Measurements from ENCODE around the gene AGAP1. TPM values are rescaled to one million over a fixed set of nuclear protein-coding genes. Genes with fewer than 3 reads are reported as not detected.
"Not testable (repeated sequence)": the region's sequence is repeated elsewhere in the genome, so short reads cannot be mapped to it uniquely, and the experiment has no call there.

AGAP1 gene
- total RNA-seq, 2 experiments from 2014 or later: 1.8 to 2.0 TPM

- no peak overlapping the region for H3K27ac Mint-ChIP-seq
- DNase-seq: no peak
- H3K9me3 Mint-ChIP-seq: peaks cover 8% of the 10 kb centered on the region
- no peaks in the 10 kb centered on the region for H3K4me1 Mint-ChIP-seq (ENCODE audit: low read depth)
- POLR2A ChIA-PET: no interaction called here
- intact Hi-C loops (cut with micrococcal nuclease): loop anchor here (10.0 kb wide), 1 partner anchor 237 kb away; no protein-coding TSS in a partner anchor
- CTCF ChIA-PET: interaction anchor here (1.2 kb wide), 1 partner anchor 240 kb away, joined by 6 read pairs; no protein-coding TSS in a partner anchor
- peaks cover 13% of the 10 kb centered on the region for H3K27me3 Mint-ChIP-seq
- H3K36me3 Mint-ChIP-seq: no peaks in the 10 kb centered on the region
- H3K4me3 Mint-ChIP-seq: no peak overlapping the region
These were observed 444.1 kb downstream of the AGAP1 start for GRCh38 chr2:235937936-235938335.

DNA sequence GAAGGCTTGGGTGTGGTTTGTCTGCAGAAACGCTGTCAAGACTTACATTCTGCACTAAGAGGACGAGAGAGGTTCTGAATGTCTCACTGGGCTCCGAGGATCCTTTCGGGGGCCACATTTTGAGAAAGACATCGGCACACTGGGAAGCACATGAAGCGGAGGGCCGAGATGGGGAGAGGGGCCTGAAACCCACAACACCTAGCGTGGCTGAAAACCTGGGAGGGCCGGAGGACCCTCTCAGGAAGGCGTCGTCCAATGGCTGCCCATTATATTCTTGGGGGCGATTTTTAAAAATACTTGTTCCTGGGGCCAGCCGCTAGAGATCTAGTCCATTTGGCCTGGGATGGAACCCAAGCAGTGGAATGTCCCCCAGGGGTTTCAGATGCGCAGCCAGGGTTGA, 444.8 kb downstream of the AGAP1 start:
- Mint-ChIP-seq H3K9me3 (peaks cover 8% of the 10 kb centered on the region), H3K36me3 (no peaks in the 10 kb centered on the region), H3K4me3 (no peak overlapping the region), H3K27ac (no peak overlapping the region), H3K4me1 (ENCODE audit: low read depth) (no peaks in the 10 kb centered on the region), H3K27me3 (peaks cover 14% of the 10 kb centered on the region)
- ChIA-PET POLR2A (no interaction called here), CTCF (no interaction called here)
- intact Hi-C loops (cut with micrococcal nuclease): loop anchor here (10.0 kb wide), 1 partner anchor 236 kb away; no protein-coding TSS in a partner anchor
- DNase-seq: no peak

DNA sequence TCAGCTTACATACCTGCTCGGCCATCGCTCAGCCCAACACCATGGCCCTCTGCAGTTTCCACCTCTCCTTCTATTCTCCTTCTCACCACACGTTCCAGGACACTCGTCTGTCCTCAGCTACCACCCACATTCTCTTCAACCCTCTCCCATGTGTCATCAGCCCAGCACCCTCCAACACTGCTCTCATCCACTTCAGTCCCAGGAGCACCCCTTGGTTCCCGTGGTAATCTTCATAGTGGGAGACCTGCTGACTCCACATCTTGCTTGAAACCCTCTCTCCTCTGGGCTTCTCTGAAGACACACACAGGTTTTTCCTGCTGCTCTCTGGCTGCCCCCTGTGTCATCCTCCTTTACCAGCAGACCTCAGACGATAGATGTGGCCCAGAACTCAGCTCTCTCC, 445.6 kb downstream of the AGAP1 start:
- ChIA-PET CTCF (no interaction called here), POLR2A (no interaction called here)
- H3K9me3 Mint-ChIP-seq: peaks cover 8% of the 10 kb centered on the region
- DNase-seq: no peak
- no peaks in the 10 kb centered on the region for H3K36me3 Mint-ChIP-seq
- intact Hi-C loops (cut with micrococcal nuclease): loop anchor here (10.0 kb wide), 1 partner anchor 235 kb away; no protein-coding TSS in a partner anchor
- no peaks in the 10 kb centered on the region for H3K4me1 Mint-ChIP-seq (ENCODE audit: low read depth)
- H3K4me3 Mint-ChIP-seq: no peak overlapping the region
- peaks cover 14% of the 10 kb centered on the region for H3K27me3 Mint-ChIP-seq
- no peak overlapping the region for H3K27ac Mint-ChIP-seq

- Mint-ChIP-seq H3K27ac (no peak overlapping the region), H3K4me1 (ENCODE audit: low read depth) (no peaks in the 10 kb centered on the region), H3K27me3 (peaks cover 14% of the 10 kb centered on the region), H3K4me3 (no peak overlapping the region), H3K9me3 (peaks cover 8% of the 10 kb centered on the region), H3K36me3 (no peaks in the 10 kb centered on the region)
- intact Hi-C loops (cut with micrococcal nuclease): no loop called here
- POLR2A ChIA-PET: no interaction called here
- CTCF ChIA-PET: no interaction called here
- no peak for DNase-seq
These were observed 446.5 kb downstream of the AGAP1 start for GRCh38 chr2:235940330-235940729.

DNA sequence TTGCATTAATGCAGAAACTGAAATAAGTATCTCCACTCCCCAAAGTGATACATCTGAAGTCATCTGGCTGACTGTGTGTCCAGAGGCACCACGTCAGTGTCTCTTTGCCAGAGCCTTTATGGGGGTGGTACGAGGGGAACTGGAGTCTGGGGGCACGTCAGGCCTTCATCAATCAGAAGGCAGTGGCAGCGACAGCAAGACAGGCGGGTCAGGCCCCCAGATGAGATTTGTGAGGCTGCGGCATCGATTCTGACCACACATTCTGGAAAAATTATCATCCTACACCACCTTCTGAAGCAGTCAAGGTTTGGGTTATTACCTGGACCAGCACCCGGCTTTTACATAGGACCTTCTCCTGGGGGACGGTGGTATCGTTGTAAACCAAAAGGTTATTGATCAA, 450.7 kb downstream of the AGAP1 start:
- Mint-ChIP-seq H3K27me3 (peaks cover 30% of the 10 kb centered on the region), H3K9me3 (no peaks in the 10 kb centered on the region), H3K4me3 (no peak overlapping the region), H3K4me1 (ENCODE audit: low read depth) (no peaks in the 10 kb centered on the region), H3K27ac (no peak overlapping the region), H3K36me3 (no peaks in the 10 kb centered on the region)
- intact Hi-C loops (cut with micrococcal nuclease): no loop called here
- POLR2A ChIA-PET: no interaction called here
- CTCF ChIA-PET: no interaction called here
- DNase-seq: no peak

DNA sequence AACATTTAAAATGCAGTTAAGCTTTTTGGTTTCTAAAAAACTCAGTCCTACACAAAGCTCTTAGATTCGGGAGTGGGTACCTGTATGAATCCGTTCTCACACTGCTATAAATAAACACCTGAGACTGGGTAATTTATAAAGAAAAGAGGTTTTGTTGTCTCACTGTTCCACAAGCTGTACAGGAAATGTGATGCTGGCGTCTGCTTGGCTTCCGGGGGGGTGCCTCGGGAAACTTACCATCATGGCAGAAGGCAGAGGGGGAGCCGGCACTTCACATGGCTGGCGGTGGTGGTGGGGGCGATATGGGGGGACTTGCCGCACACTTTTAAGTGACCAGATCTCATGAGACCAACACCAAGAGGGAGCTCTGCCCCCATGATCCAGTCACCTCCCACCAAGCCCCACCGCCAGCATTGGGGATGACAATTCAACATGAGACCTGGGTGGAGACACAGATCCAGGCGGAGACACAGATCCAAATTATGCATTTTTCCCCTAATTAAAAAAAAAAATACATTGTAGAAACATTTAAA, 451.8 kb downstream of the AGAP1 start:
- Mint-ChIP-seq H3K4me3 (no peak overlapping the region), H3K9me3 (no peaks in the 10 kb centered on the region), H3K4me1 (ENCODE audit: low read depth) (peaks cover 2% of the 10 kb centered on the region), H3K27ac (no peak overlapping the region), H3K27me3 (peaks cover 32% of the 10 kb centered on the region), H3K36me3 (no peaks in the 10 kb centered on the region)
- no peak for DNase-seq
- POLR2A ChIA-PET: no interaction called here
- intact Hi-C loops (cut with micrococcal nuclease): no loop called here
- CTCF ChIA-PET: no interaction called here

DNA sequence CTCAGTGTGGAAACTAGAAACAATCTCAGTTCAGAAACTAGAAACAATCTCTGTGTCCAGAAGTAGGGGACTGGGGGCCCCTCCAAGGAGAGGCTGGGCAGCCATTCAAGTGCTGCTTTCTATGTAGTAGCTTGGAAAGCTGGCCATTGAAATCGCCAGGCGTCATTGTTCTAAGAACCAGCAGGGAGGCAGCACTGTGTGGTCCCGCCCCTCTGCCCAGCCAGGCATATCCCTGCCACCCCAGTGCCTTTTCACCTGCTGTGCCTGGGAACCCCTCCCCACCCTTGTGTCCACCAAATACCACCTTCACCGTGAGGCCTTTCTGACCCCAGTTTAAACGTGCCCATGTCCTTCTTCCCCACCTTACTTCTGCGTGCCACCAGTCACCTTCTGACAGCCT, 452.7 kb downstream of the AGAP1 start:
- intact Hi-C loops (cut with micrococcal nuclease): no loop called here
- no peak for DNase-seq
- no peaks in the 10 kb centered on the region for H3K9me3 Mint-ChIP-seq
- H3K27me3 Mint-ChIP-seq: peaks cover 34% of the 10 kb centered on the region
- ChIA-PET CTCF (no interaction called here), POLR2A (no interaction called here)
- no peak overlapping the region for H3K4me3 Mint-ChIP-seq
- H3K4me1 Mint-ChIP-seq (ENCODE audit: low read depth): peaks cover 8% of the 10 kb centered on the region
- H3K27ac Mint-ChIP-seq: no peak overlapping the region
- H3K36me3 Mint-ChIP-seq: no peaks in the 10 kb centered on the region

GRCh38 chr2:235947055-235947454, 453.2 kb downstream of the AGAP1 start:
- H3K36me3 Mint-ChIP-seq; H3K4me3 Mint-ChIP-seq; intact Hi-C loops (cut with micrococcal nuclease); H3K27ac Mint-ChIP-seq; CTCF ChIA-PET; POLR2A ChIA-PET; DNase-seq; H3K9me3 Mint-ChIP-seq: not testable (repeated sequence)
- H3K4me1 Mint-ChIP-seq (ENCODE audit: low read depth): peaks cover 13% of the 10 kb centered on the region
- H3K27me3 Mint-ChIP-seq: peaks cover 34% of the 10 kb centered on the region

DNA sequence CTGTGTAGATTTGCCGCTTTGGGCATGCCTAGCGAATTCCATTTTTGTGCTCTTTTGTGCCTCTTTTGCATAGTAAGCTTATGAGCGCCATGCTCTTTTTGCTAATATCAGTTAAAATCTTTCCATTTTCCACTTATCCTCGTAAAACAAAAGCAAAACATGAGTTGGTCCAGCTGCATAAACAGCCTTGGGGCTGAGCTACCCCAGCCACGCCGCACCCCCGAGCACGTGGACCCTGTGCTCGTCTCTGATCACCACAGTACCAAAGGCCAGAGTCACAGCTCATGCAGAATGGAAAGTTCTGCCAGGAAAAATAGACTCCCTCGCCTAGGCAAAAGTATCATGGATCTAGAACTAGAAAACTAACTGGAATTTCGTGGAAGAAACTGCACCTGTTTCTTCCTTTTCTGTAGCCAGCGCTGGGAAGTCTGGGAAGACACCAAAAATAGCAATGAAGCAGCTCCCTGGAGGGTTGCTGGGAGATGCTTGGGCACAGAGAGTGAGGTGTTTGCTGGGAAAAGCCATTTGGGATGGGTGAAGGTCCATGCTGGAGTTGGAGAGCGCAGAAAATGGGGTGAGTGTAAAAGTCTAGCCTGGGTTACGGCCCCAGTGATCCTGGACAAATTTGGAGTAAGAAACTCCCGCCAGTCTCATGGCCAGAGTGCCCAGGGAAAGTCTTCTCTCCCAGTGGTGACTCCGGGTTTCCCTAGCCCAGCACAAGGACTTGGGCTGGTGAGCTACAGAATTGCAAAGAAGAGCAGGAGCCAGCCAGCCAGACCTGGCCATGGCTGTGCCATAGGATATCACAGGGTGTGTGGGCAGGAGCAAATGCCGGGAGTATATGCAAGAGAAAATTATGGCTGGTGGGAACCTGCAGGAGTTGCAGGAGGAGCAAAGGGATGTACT, 456.0 kb downstream of the AGAP1 start:
- CTCF ChIA-PET: no interaction called here
- H3K4me3 Mint-ChIP-seq: no peak overlapping the region
- no peaks in the 10 kb centered on the region for H3K36me3 Mint-ChIP-seq
- no peak overlapping the region for H3K27ac Mint-ChIP-seq
- H3K4me1 Mint-ChIP-seq (ENCODE audit: low read depth): peaks cover 19% of the 10 kb centered on the region
- POLR2A ChIA-PET: no interaction called here
- peaks cover 34% of the 10 kb centered on the region for H3K27me3 Mint-ChIP-seq
- intact Hi-C loops (cut with micrococcal nuclease): no loop called here
- DNase-seq: no peak
- H3K9me3 Mint-ChIP-seq: no peaks in the 10 kb centered on the region

DNA sequence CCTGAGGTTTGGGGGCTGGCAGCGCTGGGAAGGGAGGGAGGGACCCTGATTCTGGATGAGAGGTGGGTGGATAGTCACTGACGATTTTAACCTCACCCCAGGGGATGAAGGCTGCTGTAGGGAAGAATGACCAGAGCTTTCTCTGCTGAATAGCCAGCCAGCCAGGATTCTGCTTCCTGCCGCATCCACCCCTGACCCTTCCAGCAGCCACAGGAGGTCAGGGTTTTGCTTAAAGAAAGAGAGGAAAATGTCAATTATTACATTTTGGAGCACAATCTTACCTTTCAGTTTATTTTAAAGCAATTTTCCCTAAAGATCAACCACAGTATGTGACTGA, 456.6 kb downstream of the AGAP1 start:
- Mint-ChIP-seq H3K9me3 (no peaks in the 10 kb centered on the region), H3K4me3 (no peak overlapping the region), H3K27me3 (peaks cover 34% of the 10 kb centered on the region), H3K4me1 (ENCODE audit: low read depth) (peaks cover 19% of the 10 kb centered on the region), H3K27ac (no peak overlapping the region), H3K36me3 (no peaks in the 10 kb centered on the region)
- CTCF ChIA-PET: interaction anchor here (2.0 kb wide), 1 partner anchor 14 kb away, joined by 8 read pairs; no protein-coding TSS in a partner anchor
- POLR2A ChIA-PET: no interaction called here
- no peak for DNase-seq
- intact Hi-C loops (cut with micrococcal nuclease): no loop called here

- Mint-ChIP-seq H3K27me3 (peaks cover 34% of the 10 kb centered on the region), H3K27ac (no peak overlapping the region), H3K4me3 (no peak overlapping the region), H3K9me3 (no peaks in the 10 kb centered on the region), H3K4me1 (ENCODE audit: low read depth) (peaks cover 19% of the 10 kb centered on the region), H3K36me3 (no peaks in the 10 kb centered on the region)
- intact Hi-C loops (cut with micrococcal nuclease): no loop called here
- CTCF ChIA-PET: interaction anchor here (2.0 kb wide), 1 partner anchor 15 kb away, joined by 8 read pairs; no protein-coding TSS in a partner anchor
- POLR2A ChIA-PET: no interaction called here
- no peak for DNase-seq
These were observed 457.6 kb downstream of the AGAP1 start for GRCh38 chr2:235951493-235951892.

DNA sequence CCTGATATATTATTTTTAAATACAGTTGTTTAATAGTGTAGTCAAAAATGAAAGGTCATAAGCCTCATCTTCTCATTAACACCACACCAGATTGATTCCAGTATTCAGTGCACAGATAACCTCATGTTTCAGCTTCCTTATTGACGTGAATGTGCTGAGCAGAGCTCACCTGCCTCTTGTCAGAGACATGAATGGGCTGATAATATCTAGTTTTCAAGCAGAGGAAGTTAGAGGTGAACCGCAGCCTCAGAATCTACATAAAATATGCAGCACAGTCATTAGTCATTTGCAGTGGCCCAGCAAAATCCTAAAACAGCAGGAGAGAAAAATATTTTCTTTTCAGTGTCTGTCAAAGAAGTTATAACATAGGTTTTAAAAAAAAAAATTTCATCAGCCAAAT, 458.1 kb downstream of the AGAP1 start:
- Mint-ChIP-seq H3K4me3 (no peak overlapping the region), H3K36me3 (no peaks in the 10 kb centered on the region), H3K4me1 (ENCODE audit: low read depth) (peaks cover 19% of the 10 kb centered on the region), H3K9me3 (no peaks in the 10 kb centered on the region), H3K27me3 (peaks cover 34% of the 10 kb centered on the region), H3K27ac (no peak overlapping the region)
- peak; percentile 36 for DNase-seq
- intact Hi-C loops (cut with micrococcal nuclease): no loop called here
- CTCF ChIA-PET: interaction anchor here (2.0 kb wide), 1 partner anchor 16 kb away, joined by 8 read pairs; no protein-coding TSS in a partner anchor
- POLR2A ChIA-PET: no interaction called here

DNA sequence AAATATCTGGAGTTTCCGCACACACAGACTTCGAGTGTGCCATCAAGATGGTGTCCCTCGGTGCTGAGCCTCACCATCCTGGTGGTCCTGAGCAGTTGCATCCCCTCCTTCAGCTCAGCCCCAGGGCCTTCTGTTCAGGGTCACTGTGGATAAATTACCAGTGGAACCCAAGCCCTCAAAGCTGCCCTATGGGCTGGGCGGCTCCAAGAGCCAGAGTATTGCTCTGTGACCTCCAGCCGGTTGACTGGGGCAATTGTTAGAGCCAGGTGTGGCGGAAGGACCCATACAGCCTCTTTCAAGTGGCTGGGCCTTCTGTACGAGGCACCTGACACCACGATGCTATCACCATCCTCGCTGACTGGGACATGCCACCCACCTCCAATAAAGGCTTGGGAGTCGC, 458.9 kb downstream of the AGAP1 start:
- no peaks in the 10 kb centered on the region for H3K9me3 Mint-ChIP-seq
- H3K4me3 Mint-ChIP-seq: no peak overlapping the region
- intact Hi-C loops (cut with micrococcal nuclease): no loop called here
- ChIA-PET CTCF (no interaction called here), POLR2A (no interaction called here)
- H3K36me3 Mint-ChIP-seq: no peaks in the 10 kb centered on the region
- peaks cover 19% of the 10 kb centered on the region for H3K4me1 Mint-ChIP-seq (ENCODE audit: low read depth)
- H3K27ac Mint-ChIP-seq: no peak overlapping the region
- DNase-seq: no peak
- peaks cover 30% of the 10 kb centered on the region for H3K27me3 Mint-ChIP-seq
